ENCODE data around the gene MTMR12.

DNA sequence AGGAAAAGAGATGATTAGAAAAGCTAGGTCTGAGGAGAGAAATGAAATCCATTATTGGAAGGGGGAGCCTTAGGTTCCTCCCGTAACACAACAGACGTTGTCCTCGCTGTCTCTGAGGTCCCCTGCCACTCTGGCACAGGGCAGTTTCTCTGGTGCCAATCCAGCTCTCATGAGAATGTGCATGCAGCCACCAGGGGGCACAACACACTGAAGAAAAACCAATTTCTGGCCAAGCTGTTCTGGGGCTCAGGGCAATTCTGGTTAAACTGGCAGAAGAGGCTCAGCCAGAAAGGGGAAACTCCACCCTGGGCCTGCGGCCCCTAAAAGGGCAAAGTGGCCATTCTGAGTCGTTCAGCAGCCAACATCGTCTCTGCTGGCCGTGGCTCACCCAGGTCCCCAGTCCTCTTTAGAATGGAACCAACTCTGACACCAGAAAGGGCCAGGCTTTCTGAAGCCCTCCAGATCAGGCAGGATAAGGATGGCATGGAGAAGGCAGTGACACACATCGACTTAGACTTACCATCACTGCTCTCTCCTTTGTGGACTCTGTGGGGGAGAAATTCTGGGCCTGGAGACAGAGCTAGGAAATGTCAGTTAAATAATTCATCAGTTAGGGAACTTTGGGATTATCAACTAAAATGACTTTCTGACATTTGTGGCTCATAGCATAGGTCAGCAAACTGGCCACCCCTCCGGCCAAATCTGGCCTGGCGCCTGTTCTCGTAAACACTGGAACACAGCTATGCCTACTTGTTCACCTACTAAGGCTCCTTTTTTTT is 80.1 kb downstream of the MTMR12 start:
- TF ChIP-seq, protein P1, sequence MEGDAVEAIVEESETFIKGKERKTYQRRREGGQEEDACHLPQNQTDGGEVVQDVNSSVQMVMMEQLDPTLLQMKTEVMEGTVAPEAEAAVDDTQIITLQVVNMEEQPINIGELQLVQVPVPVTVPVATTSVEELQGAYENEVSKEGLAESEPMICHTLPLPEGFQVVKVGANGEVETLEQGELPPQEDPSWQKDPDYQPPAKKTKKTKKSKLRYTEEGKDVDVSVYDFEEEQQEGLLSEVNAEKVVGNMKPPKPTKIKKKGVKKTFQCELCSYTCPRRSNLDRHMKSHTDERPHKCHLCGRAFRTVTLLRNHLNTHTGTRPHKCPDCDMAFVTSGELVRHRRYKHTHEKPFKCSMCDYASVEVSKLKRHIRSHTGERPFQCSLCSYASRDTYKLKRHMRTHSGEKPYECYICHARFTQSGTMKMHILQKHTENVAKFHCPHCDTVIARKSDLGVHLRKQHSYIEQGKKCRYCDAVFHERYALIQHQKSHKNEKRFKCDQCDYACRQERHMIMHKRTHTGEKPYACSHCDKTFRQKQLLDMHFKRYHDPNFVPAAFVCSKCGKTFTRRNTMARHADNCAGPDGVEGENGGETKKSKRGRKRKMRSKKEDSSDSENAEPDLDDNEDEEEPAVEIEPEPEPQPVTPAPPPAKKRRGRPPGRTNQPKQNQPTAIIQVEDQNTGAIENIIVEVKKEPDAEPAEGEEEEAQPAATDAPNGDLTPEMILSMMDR (conservative IDR thresholded peaks at IDR 0.05) = peak; percentile 98
- TF ChIP-seq EZH2 (IDR thresholded peaks at IDR 0.05; ENCODE audit: low read depth) = no peak
